Sigmoid colon (tissue), 3 donors: ENCODE data around the gene PIP5K1C.

Experiments used
- CTCF ChIP-seq, 4 experiments: fragments of 450-650 bp in 3 of 4; fragments of 200-600 bp in 1 of 4; IDR thresholded peaks; one replicate each; pipeline ENCODE4 v1.5.1; 2016 to 2019; ENCODE audit warnings: antibody characterized with exemption in 4 of 4, mild to moderate bottlenecking in 3 of 4, moderate library complexity in 2 of 4
- POLR2A ChIP-seq, 2 donors: fragments of 450-650 bp; IDR thresholded peaks; one replicate each; pipeline ENCODE4 v1.6.1; 2016; ENCODE audit warnings: antibody characterized with exemption in 2 of 2, mild to moderate bottlenecking in 2 of 2, moderate library complexity in 2 of 2

- TF ChIP-seq CTCF (IDR thresholded peaks at IDR 0.05) = no peak
- no peak for TF ChIP-seq POLR2A (IDR thresholded peaks at IDR 0.05)
Observed at GRCh38 chr19:3638208-3639193, 61.8 kb downstream of the PIP5K1C start.
